Measurements from ENCODE around the gene RICTOR.

The RICTOR gene

GRCh38 chr5:38889424-38889823, 184.8 kb downstream of the RICTOR start:
- no peak for TF ChIP-seq CTCF (IDR thresholded peaks at IDR 0.05; ENCODE audit: low read depth, low read length)
- DNase-seq (ENCODE audit: extremely low read depth, low read depth): no peak

GRCh38 chr5:38888041-38888440, 186.2 kb downstream of the RICTOR start:
- TF ChIP-seq CTCF (IDR thresholded peaks at IDR 0.05; ENCODE audit: low read depth, low read length): no peak
- DNase-seq (ENCODE audit: extremely low read depth, low read depth): no peak

Data from AG09319 (cell line).